Activated CD4-positive, alpha-beta memory T cell treated with anti-CD3 and anti-CD28 coated beads for 36 hours (primary cell): ENCODE results near the gene IL11. TPM values are rescaled to one million over a fixed set of nuclear protein-coding genes. Genes with fewer than 3 reads are reported as not detected.
"Not testable (repeated sequence)": the region's sequence is repeated elsewhere in the genome, so short reads cannot be mapped to it uniquely, and the experiment has no call there.

Experiments
- CTCF ChIA-PET: fragments of 350-600 bp; sonication (Branson Sonifier 250); formaldehyde crosslinking; loops from one replicate; lab custom pipeline; 2021; ENCODE audit warnings: antibody characterized with exemption, inconsistent platforms; lab: Charles Lee
- POLR2A ChIA-PET: fragments of 350-600 bp; sonication (Branson Sonifier 250); formaldehyde crosslinking; loops from one replicate; lab custom pipeline; 2021; ENCODE audit warnings: antibody characterized with exemption; lab: Charles Lee
- DNase-seq: peaks from one replicate; pipeline ENCODE4 v3.0.0-alpha.2; 2020
- H3K27ac Mint-ChIP-seq: one replicate; pipeline ENCODE4 v1.8.0; 2021; ENCODE audit warnings: mixed read lengths
- H3K27me3 Mint-ChIP-seq: one replicate; pipeline ENCODE4 v1.8.0; 2021; ENCODE audit warnings: mixed read lengths
- H3K36me3 Mint-ChIP-seq: one replicate; pipeline ENCODE4 v1.8.0; 2021; ENCODE audit warnings: mixed read lengths
- H3K4me1 Mint-ChIP-seq: one replicate; pipeline ENCODE4 v1.8.0; 2021; ENCODE audit warnings: low read depth, mixed read lengths
- H3K4me3 Mint-ChIP-seq: one replicate; pipeline ENCODE4 v1.8.0; 2021; ENCODE audit warnings: mild to moderate bottlenecking, mixed read lengths
- H3K9me3 Mint-ChIP-seq: one replicate; pipeline ENCODE4 v1.8.0; 2021; ENCODE audit warnings: mixed read lengths
- intact Hi-C: fragments of 100-400 bp; cut with micrococcal nuclease; formaldehyde crosslinking; loops from one replicate; pipeline ENCODE4 v1.15.1; 2023
- total RNA-seq, 2 experiments: library from RNA; stranded (reverse); gene quantifications; one replicate each; pipeline ENCODE4 v1.2.3, GENCODE V29; 2021

IL11 gene
- total RNA-seq, 2 experiments from 2014 or later: 0.17 to 0.39 TPM

GRCh38 chr19:55406091-55406825, 36.0 kb upstream of the IL11 start:
- H3K36me3 Mint-ChIP-seq: peaks cover 54% of the 10 kb centered on the region
- ChIA-PET CTCF (no interaction called here), POLR2A (interaction anchor here (1.2 to 6.6 kb wide), 7 partner anchors 8 to 288 kb away, joined by 3 to 118 read pairs (median 10); partner anchors contain the start of genes ISOC2, KMT5C, PPP1R12C and RPL28)
- peak overlapping the region; percentile 83 for H3K27ac Mint-ChIP-seq
- intact Hi-C loops: no loop called here
- H3K9me3 Mint-ChIP-seq: peaks cover 4% of the 10 kb centered on the region
- peaks cover 26% of the 10 kb centered on the region for H3K4me1 Mint-ChIP-seq
- H3K27me3 Mint-ChIP-seq: no peaks in the 10 kb centered on the region
- DNase-seq: no peak
- peak overlapping the region; percentile 93 for H3K4me3 Mint-ChIP-seq

GRCh38 chr19:55405638-55406037, 35.4 kb upstream of the IL11 start:
- ChIA-PET POLR2A (interaction anchor here (1.2 to 6.6 kb wide), 2 partner anchors 19 to 56 kb away, joined by 3 to 118 read pairs; partner anchors contain the start of genes ISOC2, RPL28 and TMEM238), CTCF (no interaction called here)
- Mint-ChIP-seq H3K9me3 (peaks cover 4% of the 10 kb centered on the region), H3K27me3 (no peaks in the 10 kb centered on the region), H3K4me1 (peaks cover 26% of the 10 kb centered on the region), H3K27ac (no peak overlapping the region), H3K36me3 (peaks cover 58% of the 10 kb centered on the region), H3K4me3 (peak overlapping the region; percentile 93)
- no peak for DNase-seq
- intact Hi-C loops: no loop called here

DNA sequence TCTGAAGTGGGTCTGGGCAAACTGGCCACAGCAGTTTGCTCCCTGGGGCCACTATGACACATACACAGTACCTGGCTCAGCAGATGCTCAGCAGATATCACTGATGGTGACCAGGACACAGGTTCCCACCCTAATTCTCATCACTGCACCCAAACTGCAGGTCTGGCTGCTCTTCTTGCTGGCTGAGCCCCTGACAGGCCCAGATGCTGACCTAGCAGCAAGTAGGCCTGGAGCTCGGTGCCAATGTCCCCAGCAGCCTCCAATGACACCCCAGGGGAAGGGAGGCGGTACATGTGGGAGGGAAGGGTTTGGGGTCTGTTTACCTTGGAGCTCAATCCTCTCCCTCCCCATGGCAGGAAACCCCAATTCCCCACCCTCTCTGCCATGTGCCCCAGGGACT, 32.2 kb upstream of the IL11 start:
- Mint-ChIP-seq H3K9me3 (no peaks in the 10 kb centered on the region), H3K27ac (no peak overlapping the region), H3K4me1 (peaks cover 33% of the 10 kb centered on the region), H3K27me3 (no peaks in the 10 kb centered on the region), H3K4me3 (no peak overlapping the region), H3K36me3 (peaks cover 51% of the 10 kb centered on the region)
- ChIA-PET CTCF (interaction anchor here (1.2 kb wide), 1 partner anchor 101 kb away, joined by 5 read pairs; no protein-coding TSS in a partner anchor), POLR2A (interaction anchor here (6.6 kb wide), 1 partner anchor 16 kb away, joined by 118 read pairs; the partner anchor contains the start of genes RPL28 and TMEM238)
- DNase-seq: no peak
- intact Hi-C loops: no loop called here

DNA sequence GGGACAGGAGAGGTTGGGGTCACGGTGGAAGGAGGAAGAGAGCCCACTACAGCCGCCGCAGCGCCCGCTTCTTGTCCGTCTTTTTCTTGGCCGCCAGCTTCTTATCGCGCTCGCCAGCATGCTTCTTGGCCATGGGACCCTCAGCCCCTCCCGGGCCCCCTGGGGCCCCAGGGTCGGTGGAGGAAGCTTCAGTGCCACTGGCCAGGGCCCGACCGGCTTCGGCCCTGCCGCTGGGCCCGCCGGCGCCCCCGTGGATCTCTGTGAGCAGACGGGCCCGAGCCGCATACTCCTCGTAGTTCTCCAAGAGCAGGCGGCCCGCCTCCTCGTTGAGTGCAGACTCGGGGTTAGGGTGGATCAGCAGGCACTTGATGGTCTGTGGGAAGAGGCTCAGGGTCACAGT, 31.1 kb upstream of the IL11 start:
- intact Hi-C loops, H3K27ac Mint-ChIP-seq, H3K27me3 Mint-ChIP-seq, CTCF ChIA-PET, H3K9me3 Mint-ChIP-seq, H3K4me3 Mint-ChIP-seq, DNase-seq: not testable (repeated sequence)
- POLR2A ChIA-PET: interaction anchor here (6.6 kb wide), 1 partner anchor 14 kb away, joined by 118 read pairs; the partner anchor contains the start of genes RPL28 and TMEM238
- Mint-ChIP-seq H3K36me3 (peaks cover 45% of the 10 kb centered on the region), H3K4me1 (peaks cover 31% of the 10 kb centered on the region)

- ChIA-PET POLR2A (interaction anchor here (0.9 to 3.2 kb wide), 6 partner anchors 7 to 61 kb away, joined by 3 to 13 read pairs (median 4); partner anchors contain the start of genes KMT5C and UBE2S), CTCF (interaction anchor here (1.4 kb wide), 1 partner anchor 16 kb away, joined by 3 read pairs; the partner anchor contains the start of gene TMEM238)
- Mint-ChIP-seq H3K4me1 (peaks cover 22% of the 10 kb centered on the region), H3K4me3 (no peak overlapping the region), H3K9me3 (no peaks in the 10 kb centered on the region), H3K36me3 (peaks cover 36% of the 10 kb centered on the region), H3K27ac (no peak overlapping the region), H3K27me3 (no peaks in the 10 kb centered on the region)
- intact Hi-C loops: no loop called here
- DNase-seq: no peak
Observed at GRCh38 chr19:55400281-55401087, 30.2 kb upstream of the IL11 start.

DNA sequence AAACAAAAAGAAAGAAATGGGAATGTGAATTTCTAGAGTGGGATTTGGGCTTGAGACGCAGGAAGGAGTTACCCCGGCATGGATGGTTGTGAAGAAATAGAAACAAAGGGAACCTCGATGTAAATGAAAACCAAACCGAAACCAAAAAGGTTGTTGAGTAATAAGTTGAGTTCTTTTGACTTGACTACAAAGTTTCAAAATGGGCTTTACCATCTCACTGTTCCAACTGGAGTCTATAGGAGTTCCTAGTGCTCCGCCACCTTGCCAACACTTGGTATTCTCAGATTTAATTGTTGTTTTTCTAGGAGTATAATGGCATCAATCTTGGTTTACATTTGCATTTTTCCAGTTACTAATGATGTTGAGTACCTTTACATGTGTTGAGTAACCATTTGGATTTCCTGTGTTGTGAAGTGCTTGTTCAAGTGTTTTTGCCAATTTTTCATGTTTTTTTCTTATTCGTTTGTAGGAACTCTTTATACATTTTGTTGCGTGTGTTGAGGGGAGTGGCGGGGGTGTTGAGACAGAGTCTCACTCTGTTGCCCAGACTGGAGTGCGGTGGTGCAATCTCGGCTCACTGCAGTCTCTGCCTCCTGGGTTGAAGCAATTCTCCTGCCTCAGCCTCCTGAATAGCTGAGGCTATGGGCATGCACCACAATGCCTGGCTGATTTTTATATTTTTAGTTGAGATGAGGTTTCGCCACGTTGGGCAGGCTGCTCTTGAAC, 28.1 kb upstream of the IL11 start:
- intact Hi-C loops: loop anchor here (1.0 kb wide), 2 partner anchors 9 to 13 kb away; partner anchors contain the start of genes RPL28 and UBE2S
- Mint-ChIP-seq H3K36me3 (peaks cover 25% of the 10 kb centered on the region), H3K4me3 (peak overlapping the region; percentile 34), H3K9me3 (no peaks in the 10 kb centered on the region), H3K27me3 (no peaks in the 10 kb centered on the region), H3K4me1 (peaks cover 20% of the 10 kb centered on the region), H3K27ac (peak overlapping the region; percentile 33)
- no peak for DNase-seq
- ChIA-PET CTCF (interaction anchor here (0.6 to 1.6 kb wide), 2 partner anchors 15 to 70 kb away, joined by 3 to 6 read pairs; partner anchors contain the start of gene TMEM238), POLR2A (interaction anchor here (1.5 to 3.2 kb wide), 3 partner anchors 9 to 11 kb away, joined by 5 to 13 read pairs (median 6); partner anchors contain the start of gene UBE2S)

DNA sequence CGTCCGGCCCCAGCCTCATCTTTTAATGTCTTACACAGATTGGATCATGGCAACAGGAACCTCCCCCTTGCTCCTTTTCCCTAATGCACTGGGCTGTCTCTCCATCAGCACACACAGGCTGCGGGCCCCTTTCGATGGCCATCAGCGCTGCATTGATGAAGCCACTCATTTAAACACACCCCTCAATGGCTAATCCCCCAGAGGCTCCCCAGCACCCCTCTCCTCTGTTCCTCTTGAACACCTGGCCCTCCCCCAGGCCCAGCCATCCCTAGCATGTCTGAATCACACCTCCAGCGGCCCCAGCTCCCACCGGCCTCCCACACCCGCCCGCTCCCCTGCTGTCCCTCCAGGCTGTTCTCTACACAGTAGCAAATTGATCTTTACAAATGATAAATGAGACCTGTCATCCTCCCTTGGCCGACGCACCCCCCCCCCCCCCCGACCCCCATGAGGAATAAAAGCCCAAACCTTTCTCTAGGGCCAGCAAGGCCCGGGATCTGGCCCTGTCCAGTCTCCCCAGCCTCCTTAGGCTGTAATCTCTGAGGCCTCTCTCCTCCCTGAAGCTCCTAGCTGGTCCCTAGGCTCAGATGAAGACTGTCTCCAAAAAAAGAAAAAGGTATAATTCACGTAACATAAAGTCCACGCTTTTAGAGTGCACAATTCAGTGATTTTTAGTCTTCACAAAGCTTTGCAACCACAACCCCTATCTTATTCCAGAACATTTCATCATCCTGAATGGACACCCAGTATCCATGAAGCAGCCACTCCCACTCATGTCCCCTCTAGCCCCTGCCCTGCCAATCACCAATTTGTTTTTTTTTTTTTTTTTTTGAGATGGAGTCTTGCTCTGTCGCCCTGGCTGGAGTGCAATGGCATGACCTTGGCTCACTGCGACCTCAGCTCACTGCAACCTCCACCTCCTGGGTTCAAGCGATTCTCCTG, 22.8 kb upstream of the IL11 start:
- Mint-ChIP-seq H3K9me3 (no peaks in the 10 kb centered on the region), H3K27ac (no peak overlapping the region), H3K4me1 (peaks cover 32% of the 10 kb centered on the region), H3K36me3 (peaks cover 26% of the 10 kb centered on the region), H3K4me3 (no peak overlapping the region), H3K27me3 (no peaks in the 10 kb centered on the region)
- ChIA-PET POLR2A (interaction anchor here (2.3 kb wide), 1 partner anchor 14 kb away, joined by 7 read pairs; the partner anchor contains the start of gene UBE2S), CTCF (no interaction called here)
- intact Hi-C loops: no loop called here
- DNase-seq: no peak

DNA sequence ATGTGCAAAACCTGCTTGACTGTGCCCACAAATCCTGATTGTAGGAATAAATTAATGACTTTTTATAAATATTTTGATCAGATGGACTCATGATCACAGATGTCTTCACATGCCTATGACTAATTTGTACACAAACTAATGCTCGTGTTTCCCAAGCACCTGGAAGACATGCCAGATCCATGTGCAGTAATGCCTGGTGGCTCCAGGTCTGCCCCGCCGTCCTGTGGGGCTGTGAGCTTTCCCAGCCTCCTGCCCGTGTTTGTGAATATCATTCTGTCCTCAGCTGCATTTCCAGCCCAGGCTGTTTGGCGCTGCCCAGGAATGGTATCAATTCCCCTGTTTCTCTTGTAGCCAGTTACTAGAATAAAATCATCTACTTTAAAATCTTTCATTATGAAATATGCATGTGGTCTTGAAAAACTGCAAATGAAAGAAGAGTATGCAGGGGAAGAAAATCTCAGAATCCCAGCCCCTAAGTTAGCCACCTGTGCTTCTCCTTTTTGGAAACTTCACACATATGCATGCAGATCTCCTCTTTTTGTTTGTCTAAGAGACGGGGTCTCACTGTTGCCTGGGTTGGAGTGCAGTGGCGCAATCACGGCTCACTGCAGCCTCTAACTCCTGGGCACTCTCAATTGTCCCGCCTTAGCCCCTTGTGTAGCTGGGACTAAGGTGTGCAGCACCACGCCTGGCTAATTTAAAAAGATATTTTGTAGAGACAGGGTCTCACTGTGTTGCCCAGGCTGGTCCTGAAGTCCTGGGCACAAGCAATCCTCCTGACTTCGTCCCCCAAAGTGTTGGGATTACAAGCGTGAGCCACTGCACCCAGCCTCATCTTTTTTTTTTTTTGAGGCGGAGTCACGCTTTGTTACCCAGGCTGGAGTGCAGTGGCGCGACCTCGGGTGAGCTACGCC, 21.7 kb upstream of the IL11 start:
- Mint-ChIP-seq H3K27ac (no peak overlapping the region), H3K27me3 (no peaks in the 10 kb centered on the region), H3K4me1 (peaks cover 33% of the 10 kb centered on the region), H3K36me3 (peaks cover 37% of the 10 kb centered on the region), H3K4me3 (no peak overlapping the region), H3K9me3 (no peaks in the 10 kb centered on the region)
- ChIA-PET POLR2A (interaction anchor here (0.7 to 10.6 kb wide), 2 partner anchors 8 to 13 kb away, joined by 3 to 118 read pairs; partner anchors contain the start of gene UBE2S), CTCF (no interaction called here)
- intact Hi-C loops: no loop called here
- DNase-seq: no peak

GRCh38 chr19:55391191-55391670, 21.0 kb upstream of the IL11 start:
- Mint-ChIP-seq H3K27me3 (no peaks in the 10 kb centered on the region), H3K4me3 (no peak overlapping the region), H3K9me3 (no peaks in the 10 kb centered on the region), H3K36me3 (peaks cover 44% of the 10 kb centered on the region), H3K27ac (no peak overlapping the region), H3K4me1 (peaks cover 36% of the 10 kb centered on the region)
- intact Hi-C loops: no loop called here
- DNase-seq: no peak
- ChIA-PET POLR2A (interaction anchor here (0.7 to 10.6 kb wide), 3 partner anchors 9 to 139 kb away, joined by 3 to 118 read pairs (median 3); partner anchors contain the start of gene UBE2S), CTCF (interaction anchor here (0.8 to 1.5 kb wide), 3 partner anchors 27 to 99 kb away, joined by 3 to 5 read pairs (median 5); no protein-coding TSS in a partner anchor)
